HG03045 (cell line): ENCODE results near the gene KLF18.
"Not testable (repeated sequence)": the region's sequence is repeated elsewhere in the genome, so short reads cannot be mapped to it uniquely, and the experiment has no call there.

Experiments
- ATAC-seq: cut with Tn5 transposase; IDR thresholded peaks from one replicate; pipeline ENCODE4 v1.9.1; 2021; ENCODE audit warnings: mild to moderate bottlenecking, moderate library complexity; ENCODE audit not compliant: unreplicated experiment

Gene KLF18

DNA sequence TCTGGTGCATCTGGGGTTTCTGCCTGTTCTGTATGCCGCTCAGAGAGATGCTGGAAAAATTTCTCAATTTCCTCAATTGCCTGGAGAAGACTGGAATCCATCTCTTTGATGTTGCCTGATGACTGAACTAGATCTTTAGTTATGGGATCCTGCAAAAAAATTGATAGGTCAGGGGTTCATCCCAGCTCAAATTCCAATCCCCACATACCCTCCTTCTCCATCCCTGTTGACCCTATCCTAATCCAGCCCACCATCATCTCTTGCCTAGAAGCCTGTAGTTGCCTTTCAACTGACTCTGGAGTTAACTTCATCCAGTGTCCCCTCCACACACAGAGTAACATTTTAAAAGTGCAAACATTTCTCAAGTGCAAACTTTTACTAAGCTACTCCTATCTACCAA, at the start of gene KLF18:
TSS of gene KLF18 (minus strand) at position 101 of the 400 bp plus-strand sequence. CDS start at position 101, 0 bp downstream.
- no peak for ATAC-seq

DNA sequence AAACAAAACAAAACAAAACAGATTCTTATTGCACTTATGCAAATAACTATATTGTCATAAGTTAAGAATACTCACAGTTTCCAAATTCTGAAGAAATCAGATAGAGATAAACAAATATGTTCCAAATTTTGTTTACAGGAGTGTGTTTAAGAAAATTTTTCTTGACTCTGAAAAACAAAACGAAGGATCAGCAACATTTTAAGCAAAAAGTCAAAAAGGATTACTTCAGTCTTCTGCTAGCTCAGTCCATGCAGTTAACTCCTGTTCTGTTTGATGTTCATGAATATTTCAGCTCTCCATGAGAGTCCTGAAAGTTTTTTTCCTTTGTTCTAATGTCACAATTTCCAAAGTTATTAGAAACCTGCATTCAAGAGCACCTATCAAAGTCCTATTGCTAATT, 33.2 kb upstream of the KLF18 start:
- ATAC-seq, result no peak

DNA sequence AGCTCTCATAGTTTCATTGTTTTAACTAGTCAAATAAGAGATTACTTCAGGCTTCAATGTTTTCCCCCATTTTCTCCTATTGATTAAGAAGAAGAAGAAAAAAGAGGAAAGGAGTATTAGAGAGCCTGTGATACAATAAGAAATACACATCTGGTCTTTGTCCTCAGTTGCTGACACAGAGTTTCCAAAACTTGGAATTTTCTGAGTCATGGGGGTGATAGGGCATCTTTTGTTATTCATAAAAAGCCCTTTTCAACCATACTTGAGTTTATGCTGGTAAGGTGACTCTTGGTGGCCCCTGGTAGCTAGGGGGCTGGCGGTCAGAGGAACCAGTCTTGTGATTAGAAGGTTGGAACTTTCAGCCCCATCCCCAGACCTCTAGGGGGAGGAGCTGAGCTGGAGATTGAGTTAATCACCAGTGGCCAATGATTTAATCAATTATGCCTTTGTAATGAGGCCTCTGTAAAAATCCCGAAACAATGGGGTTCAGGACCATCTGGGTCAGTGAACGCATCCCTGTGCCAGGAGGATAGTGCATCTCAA, 28.9 kb upstream of the KLF18 start:
- ATAC-seq, result no peak

DNA sequence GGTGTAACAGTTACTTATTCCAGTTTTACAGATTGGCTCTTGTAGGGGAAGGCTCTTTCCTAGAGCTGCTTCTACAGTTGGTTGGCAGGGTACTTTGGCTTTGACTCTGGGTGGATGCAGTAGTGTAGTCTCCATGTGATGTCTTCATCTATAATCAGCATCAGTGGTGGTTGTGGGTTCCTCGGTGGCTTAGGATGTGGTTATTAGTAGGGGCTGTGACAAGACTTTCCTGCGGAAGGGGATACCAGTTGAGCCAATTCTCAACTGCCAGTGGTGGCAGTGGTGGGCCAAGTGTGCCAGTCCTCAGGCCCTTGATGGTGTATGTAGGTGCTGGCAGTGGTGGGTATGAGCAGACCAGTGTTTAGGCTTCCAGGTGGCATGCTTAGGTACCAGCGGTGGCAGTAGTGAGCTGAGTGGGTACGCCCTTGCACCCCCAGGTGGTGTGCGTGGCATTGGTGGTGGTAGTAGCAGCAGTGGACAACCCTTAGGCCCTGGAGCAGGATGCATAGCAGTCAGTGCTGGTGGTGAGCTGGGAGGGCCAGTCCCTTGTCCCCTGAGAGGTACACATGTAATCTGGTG, 27.2 kb upstream of the KLF18 start:
- ATAC-seq, result no peak

DNA sequence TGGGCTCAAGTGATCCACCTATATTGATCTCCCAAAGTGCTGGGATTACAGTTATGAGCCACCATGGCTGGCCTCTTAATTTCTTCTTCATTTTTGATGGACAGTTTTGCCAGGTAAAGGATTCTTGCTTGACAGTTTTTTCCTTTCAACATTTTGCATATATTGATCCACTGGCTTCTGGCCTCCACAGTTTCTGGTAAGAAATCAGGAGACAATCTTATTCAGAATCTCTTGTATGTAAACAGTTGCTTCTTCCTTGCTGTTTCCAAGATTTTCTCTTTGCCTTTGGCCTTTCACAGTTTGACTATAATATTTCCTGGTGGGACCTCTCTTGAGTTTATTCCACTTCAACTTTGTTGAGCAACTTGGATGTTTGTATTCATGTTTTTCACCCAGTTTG, 20.1 kb upstream of the KLF18 start:
- no peak for ATAC-seq

DNA sequence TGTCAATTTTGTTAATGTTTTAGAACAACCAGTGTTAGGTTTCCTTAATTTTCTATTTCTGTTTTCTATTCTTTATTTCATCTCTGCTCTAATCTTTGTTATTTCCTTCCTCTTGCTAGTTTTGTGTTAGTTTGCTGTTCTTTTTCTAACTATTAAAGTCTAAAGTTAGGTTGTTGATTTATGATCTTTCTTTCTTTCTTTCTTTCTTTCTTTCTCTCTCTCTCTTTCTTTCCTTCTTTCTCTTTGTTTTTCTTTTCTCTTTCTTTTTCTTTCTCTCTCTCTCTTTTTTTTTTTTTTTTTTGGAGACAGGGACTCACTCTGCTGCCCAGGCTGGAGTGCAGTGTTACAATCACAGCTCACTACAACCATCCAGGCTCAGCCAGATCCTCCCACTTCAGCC, 17.4 kb upstream of the KLF18 start:
- no peak for ATAC-seq

DNA sequence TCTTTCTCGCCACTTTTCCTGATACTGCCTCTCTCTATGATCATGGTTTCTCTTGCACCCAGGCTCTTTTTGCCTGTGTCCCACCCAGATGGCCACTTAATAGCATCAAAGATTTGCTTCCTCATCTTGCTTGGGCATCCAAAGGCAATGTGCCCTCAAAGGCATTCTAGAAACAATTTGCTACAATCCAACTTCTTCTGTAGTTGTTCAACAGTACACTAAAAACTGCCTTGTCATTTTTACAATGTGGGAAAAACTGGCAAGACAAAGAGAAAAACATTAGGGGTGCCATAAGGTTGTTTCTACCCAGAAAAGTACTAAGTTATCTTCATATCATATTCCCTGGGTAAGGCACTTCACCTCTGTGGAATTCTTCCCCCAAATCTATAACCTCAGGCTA, 16.5 kb upstream of the KLF18 start:
- no peak for ATAC-seq

DNA sequence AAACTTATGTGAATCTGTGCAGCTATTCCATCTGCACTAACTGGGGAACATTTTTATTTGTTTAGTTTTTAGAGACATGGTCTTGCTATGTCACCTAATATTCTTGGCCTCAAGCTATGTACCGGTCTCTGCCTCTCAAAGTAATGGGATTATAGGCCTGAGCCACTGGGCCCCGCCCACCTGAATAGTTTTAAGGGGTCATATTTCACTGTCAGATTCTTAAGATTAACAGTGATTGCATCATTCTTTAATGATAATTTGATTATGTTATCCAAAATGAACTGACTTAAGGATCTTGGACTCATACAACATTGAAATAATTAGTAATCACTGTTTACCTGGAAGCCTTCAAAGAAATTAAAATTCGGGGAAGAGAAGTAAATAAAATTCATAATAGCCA, 12.6 kb upstream of the KLF18 start:
- no peak for ATAC-seq

DNA sequence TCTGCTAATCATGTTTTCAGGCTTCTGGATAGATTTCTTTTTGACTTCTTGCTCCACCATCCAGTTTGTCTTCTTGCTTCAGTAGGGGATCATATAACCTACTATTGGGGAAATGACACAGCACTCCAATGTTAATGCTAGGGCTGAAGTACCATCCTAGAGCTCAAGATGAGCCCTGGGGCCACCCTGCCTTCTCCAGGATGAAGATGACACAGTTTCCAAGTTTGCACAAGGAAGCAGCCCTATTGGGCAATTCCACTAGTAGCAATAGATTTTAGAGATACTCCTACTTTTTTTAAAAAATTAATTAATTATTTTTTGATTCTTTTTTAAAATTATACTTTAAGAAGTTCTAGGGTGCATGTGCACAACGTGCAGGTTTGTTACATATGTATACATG, 11.3 kb upstream of the KLF18 start:
- ATAC-seq, result no peak

DNA sequence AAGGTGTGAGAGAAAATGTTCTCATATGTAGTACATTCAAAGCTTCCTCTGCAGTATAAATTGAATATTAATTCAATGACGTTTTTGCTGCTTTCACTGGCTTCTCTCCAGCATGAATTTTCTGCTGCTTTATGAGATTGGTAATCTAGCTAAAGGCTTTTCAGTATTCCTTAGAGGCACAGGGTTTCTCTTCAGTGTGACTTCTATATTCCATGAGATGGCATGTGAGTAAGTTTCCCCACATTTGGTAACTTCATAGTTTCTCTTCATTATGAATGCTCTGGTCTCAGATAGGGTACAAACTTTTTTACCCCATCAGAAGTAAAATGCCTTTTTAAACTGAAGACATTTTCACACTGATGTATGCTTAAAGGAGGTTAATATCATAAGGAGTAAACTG, 10.4 kb upstream of the KLF18 start:
- ATAC-seq, result no peak

DNA sequence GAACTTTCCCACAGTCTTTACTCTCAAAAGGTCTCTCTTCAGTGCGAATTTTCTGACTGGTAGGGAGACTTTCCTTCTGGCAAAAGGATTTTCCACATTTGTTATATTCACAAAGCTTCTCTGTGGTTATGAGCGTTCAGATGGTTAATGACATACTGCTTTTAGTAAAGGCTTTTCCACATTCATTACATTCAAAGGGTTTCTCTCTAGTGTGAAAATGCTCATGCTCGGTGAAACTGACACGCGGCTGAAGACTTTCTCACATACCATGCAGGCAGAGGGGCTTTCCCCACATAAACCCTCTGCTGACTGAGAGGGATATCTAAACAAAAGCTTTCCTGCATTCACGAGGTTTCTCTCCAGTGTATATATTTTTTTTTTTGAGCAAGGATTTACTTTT, 9.9 kb upstream of the KLF18 start:
- ATAC-seq, result no peak

DNA sequence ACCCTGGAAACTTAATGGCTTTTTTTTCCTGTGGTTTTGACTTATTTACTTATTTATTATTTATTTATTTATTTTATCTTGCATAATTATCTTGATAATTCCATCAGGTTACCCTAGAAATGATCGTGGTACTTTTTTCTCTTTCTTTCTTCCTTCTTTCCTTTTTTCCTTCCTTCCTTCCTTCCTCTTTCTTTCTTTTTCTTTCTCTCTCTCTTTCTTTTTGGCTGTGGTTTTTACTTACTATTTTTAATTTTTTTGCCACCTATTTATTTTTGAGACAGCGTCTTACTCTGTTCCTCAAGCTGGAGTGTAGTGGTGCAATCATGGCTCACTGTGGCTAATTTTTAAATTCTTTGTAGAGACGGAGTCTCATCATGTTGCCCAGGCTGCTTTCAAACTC, 6.2 kb upstream of the KLF18 start:
- ATAC-seq, result no peak

DNA sequence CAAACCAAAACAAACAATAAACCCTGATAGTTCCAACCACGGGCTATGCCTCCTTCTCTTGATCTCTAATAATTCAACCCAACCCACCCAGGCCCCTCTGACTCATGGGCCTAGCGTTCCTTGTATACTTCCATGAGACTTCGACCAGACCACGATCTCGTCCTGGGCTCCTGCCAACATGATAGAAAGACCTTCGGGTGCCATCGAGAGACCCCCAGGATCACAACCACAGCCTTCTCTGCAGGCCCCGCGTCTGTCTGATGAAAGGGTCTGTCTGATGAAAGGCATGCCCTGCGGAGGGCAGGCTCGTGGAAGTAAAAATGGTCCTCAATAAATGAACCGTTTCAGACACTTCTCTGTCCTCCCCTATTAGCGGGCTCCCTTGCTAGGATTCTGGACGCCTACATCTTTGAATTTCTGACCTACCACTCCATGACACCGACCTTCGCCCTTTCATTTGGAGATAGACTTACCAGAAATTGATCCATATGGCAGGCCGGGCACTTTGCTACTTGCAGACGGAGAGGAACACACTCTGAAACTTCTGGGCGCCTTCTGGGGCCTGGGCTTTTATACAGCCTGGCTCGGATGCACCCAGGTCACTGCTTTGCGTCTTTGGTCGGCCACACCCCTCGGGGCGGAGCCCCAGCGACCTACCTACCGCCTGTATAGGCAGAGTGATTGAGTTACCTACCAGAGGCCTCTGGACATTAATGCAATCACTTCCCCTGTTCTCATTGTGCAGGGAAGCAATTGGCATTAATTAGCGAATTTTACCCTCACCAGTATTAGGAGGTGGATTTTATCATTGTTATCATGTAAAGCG, 5.3 kb upstream of the KLF18 start:
- no peak for ATAC-seq

DNA sequence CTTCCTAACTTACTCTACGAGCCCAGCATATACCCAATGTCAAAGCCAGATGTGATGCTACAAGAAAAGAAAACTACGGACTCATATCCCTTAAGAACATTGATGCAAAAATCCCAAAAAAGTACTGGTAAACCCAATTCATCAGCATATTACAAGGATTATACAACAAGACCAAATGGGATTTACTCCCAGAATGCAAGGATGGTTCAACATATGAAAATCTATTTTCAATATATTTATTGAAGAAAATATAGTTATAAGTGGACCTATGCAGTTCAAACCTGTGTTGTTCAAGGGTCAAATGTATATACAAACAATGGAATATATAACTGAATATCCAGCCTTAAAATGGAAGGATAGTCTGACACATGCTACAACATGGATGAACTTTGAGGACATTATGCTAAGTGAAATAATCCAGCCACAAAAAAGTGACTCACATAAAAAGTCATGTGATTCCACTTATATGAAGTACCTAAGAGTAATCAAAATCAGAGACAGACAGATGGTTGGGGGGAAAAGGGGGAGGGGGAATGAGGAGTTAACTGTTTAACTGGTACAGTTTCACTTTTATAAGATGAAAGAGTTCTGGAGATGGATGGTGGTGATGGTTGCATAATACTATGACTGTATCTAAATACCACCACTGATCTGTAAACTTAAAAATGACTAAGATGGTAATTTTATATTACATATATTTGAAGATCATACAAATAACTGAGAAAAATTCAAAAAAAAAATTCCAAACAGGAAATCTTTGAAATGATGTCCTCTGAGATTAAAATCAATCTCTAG, 3.7 kb upstream of the KLF18 start:
- no peak for ATAC-seq

DNA sequence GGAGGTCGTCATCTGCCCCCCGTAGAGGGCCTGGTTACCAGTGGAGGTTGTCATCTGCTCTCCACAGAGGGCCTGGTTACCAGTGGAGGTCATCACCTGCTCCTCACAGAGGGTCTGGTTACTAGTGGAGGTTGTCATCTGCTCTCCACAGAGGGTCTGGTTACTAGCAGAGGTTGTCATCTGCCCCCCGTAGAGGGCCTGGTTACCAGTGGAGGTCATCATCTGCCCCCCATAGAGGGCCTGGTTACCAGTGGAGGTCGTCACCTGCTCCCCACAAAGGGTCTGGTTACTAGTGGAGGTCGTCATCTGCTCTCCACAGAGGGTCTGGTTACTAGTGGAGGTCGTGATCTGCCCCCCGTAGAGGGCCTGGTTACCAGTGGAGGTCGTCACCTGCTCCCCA, 1.9 kb downstream of the KLF18 start:
- ATAC-seq, result not testable (repeated sequence)

DNA sequence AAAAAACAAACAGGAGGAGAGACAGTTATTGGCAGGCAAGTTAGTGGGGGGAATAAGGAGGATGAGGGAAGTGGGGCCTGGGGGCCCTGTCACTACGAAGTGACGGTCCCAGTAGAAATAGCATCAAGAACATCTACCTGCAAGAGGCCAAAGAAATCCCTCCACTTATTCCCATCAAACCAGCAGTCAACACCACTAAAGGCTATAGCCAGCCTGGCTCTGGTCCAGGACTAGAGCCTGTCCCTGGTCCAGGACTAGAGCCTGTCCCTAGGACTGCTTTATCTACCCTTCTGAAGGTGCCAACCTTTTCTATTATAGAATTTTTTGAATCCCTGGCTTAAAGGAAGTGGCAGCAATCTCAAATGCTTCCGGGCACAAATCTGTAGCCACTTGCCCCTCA, 3.2 kb downstream of the KLF18 start:
- no peak for ATAC-seq

DNA sequence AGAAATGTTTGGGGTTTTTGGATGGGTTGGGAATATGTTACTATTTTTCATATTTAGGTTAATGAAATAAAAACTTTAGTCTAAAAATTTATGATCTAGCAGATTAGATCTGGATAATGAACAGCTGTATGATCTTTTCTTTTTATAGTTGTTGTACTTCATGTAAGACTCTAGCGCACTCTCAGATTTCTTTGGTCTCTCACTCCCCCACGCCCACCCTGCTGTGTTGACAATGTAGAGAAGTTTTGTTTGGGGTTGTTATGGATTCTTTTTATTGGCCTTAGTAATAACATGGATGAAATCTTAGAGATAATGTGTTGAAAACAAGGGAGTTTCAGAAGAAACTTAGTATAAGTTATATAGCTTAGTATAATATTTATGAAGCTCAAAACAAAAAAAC, 5.5 kb downstream of the KLF18 start:
- no peak for ATAC-seq

DNA sequence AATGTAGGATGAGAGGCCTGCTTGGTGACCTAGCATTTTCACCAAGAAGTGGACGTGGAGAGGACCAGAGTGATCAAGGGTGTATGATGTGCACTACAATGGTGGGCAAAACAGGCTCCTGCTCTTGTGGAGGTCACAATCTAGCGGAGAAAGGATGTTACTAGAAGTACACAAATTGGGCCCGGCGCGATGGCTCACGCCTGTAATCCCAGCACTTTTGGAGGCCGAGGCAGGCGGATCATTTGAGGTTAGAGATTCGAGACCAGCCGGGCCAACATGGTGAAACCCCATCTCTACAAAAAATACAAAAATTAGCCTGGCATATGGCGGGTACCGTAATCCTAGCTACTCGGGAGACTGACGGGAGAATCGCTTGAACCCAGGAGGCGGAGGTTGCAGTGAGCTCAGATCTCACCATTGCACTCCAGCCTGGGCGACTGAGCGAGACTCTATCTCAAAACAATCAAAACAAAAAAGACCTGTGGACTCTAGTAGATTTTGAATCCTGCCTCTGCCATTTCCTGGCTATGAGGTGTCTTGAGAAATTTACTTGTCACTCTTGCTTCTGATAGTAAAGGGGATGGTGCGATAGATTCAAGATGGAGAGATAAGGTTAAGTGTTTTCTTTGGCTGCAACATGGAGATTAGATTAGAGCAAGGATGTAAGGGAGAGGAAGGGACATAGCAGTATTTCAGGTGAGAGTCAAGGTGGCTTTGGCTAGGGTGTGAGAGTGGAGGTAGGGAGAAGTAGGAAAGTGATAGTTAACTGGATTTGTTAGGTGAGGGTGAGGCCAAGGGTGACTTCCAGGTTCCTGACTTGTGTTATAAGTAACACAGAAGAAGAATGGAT, 7.1 kb downstream of the KLF18 start:
- no peak for ATAC-seq

DNA sequence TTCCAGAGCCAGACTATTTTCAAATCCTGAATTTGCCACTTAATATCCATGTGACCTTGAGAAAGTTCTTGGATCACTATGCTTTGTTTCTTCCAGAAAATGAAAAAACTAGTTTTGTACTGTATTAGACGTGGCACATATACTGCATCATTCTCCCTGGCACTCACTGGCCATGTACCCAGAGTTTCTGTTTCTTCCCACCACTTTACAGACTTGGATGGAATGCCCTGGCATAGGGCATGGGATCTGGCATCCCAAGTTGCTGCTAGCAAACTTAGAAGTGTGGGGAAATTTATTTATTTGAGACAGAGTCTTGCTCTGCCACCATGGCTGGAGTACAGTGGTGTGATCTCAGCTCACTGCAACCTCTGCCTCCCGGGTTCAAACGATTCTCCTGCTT, 10.0 kb downstream of the KLF18 start:
- ATAC-seq, result no peak

DNA sequence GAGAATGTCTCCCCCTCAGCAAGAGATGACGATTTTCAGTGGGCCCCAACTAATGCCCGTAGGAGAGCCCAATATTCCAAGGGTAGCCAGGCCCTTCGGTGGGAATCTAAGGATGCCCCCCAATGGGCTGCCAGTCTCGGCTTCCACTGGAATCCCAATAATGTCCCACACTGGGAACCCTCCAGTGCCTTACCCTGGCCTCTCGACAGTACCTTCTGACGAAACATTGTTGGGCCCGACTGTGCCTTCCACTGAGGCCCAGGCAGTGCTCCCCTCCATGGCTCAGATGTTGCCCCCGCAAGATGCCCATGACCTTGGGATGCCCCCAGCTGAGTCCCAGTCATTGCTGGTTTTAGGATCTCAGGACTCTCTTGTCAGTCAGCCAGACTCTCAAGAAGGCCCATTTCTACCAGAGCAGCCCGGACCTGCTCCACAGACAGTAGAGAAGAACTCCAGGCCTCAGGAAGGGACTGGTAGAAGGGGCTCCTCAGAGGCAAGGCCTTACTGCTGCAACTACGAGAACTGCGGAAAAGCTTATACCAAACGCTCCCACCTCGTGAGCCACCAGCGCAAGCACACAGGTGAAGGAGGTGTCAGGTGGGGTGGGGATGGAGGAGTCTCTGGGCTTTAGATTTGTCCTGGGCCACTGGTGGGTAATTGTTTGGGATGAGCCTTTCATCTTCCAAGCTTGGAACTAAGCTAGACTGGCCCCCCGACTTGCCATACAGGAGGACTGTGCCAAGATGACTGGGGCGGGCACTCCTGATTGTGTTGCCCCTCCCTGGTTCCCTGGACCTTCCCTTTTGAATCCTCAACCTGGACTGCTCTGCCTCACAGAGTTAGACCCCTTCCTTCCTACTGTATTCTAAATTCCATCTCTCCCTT, 11.6 kb downstream of the KLF18 start:
- no peak for ATAC-seq
